Pancreas (tissue), 10 donors: ENCODE measurements around the gene MCU. TPM values are rescaled to one million over a fixed set of nuclear protein-coding genes. Genes with fewer than 3 reads are reported as not detected.

ENCODE experiments used
- ATAC-seq, 4 donors: fragments of 200-7000 bp; cut with Tn5 transposase; one replicate each; pipeline versions ENCODE4 v1.8.0 to v1.9.1; 2020; ENCODE audit warnings: mild to moderate bottlenecking in 4 of 4, moderate library complexity in 4 of 4
- DNase-seq, 6 donors: peaks; one replicate each; pipeline ENCODE4 v3.0.0-alpha.2; 2020
- FAIRE-seq: peaks from 2 replicates; lab custom pipeline; 2012; peaks lifted over from hg19 to GRCh38; lab: Jason Lieb, UNC
- H3K27ac ChIP-seq, 4 donors: fragments of 200-600 bp; sonication (generic); 1 replicate in 3 of 4; 2 replicates in 1 of 4; pipeline versions ENCODE4 v1.5.0 to v1.8.0; 2020
- H3K27me3 ChIP-seq, 4 donors: fragments of 200-600 bp; one replicate each; pipeline ENCODE4 v1.8.0; 2021
- H3K36me3 ChIP-seq, 3 donors: fragments of 200-600 bp; sonication (generic) in 1 of 3; one replicate each; pipeline versions ENCODE4 v1.5.0 to v1.8.0; 2020 to 2021
- H3K4me1 ChIP-seq, 3 donors: fragments of 200-600 bp; one replicate each; pipeline ENCODE4 v1.8.0; 2021
- H3K4me3 ChIP-seq, 4 donors: fragments of 200-600 bp; sonication (generic) in 2 of 4; one replicate each; pipeline versions ENCODE4 v1.5.0 to v1.8.0; 2020 to 2021
- H3K9me3 ChIP-seq, 4 donors: fragments of 200-600 bp; one replicate each; pipeline ENCODE4 v1.8.0; 2021
- CTCF ChIP-seq, 4 donors: fragments of 200-600 bp; sonication (generic) in 3 of 4; IDR thresholded peaks; one replicate each; pipeline versions ENCODE4 v1.5.0 to v1.8.0; 2021; ENCODE audit warnings: antibody characterized with exemption in 4 of 4
- WGBS, 2 donors: extraction: QIAGEN DNeasy Blood & Tissue Kit; methylation state at CpG; one replicate each; pipeline ENCODE4 v1.1.7; 2013; 5-methylcytosine and 5-hydroxymethylcytosine counted together
- intact Hi-C, 3 donors: fragments of 100-400 bp; cut with DNase I; formaldehyde crosslinking; loops; one replicate each; pipeline versions ENCODE4 v1.11.1 to v1.14.2; 2022
- polyA plus RNA-seq, 2 donors: library from polyadenylated mRNA; stranded (reverse); fragments of 200-250 nt; gene quantifications; one replicate each; pipeline ENCODE4 v1.2.3, GENCODE V29; 2013
- total RNA-seq, 6 donors: library from RNA; stranded (reverse); fragmentation: NEBNext Ultra II Directional in 4 of 6; extraction: Animal tissue kit (Norgen Biotek cat#: 25700) in 4 of 6; gene quantifications; one replicate each; pipeline versions ENCODE4 v1.2.1 to v1.2.4, GENCODE V29; 2021 to 2023
- donor health status: healthy with polysubstance abuse.
- donor health status: DM: no; HTN: no; CAD: no; lungs with moderate emphysema.
- donor health status: DM: no; HTN: no; CAD: no.
- donor health status: control.
- donor health status: control.
- donor health status: Bipolar disorder and iron deficiency.
- donor health status: DM: yes; HTN: yes; CAD: no.
- donor health status: DM: no; HTN: no; CAD: no.
- donor health status: DM: no; HTN: no; CAD: no.
- donor health status: DM: yes; HTN: yes; CAD: no.

MCU gene
- total and polyA plus RNA-seq, 8 donors: 6.3 to 15.5 (median 9.2) TPM

- 95 to 98% methylated on average over 1 of the region's 1 CpG for WGBS, 2 donors
- no peak for DNase-seq
- H3K36me3 ChIP-seq: no peaks in the 10 kb centered on the region
- intact Hi-C loops: no loop called here
- ATAC-seq: no peak
- H3K27me3 ChIP-seq: no peaks in the 10 kb centered on the region
- H3K4me1 ChIP-seq: no peaks in the 10 kb centered on the region
- TF ChIP-seq CTCF (IDR thresholded peaks at IDR 0.05): no peak
- no peak overlapping the region for H3K27ac ChIP-seq
- H3K4me3 ChIP-seq: no peak overlapping the region
- no peak for FAIRE-seq
- H3K9me3 ChIP-seq: no peaks in the 10 kb centered on the region
Measured at GRCh38 chr10:72772031-72772430, 80.1 kb downstream of the MCU start.

GRCh38 chr10:72779874-72780273 is 87.9 kb downstream of the MCU start:
- no peaks in the 10 kb centered on the region for H3K36me3 ChIP-seq
- no peaks in the 10 kb centered on the region for H3K9me3 ChIP-seq
- FAIRE-seq: no peak
- intact Hi-C loops: no loop called here
- no peaks in the 10 kb centered on the region for H3K27me3 ChIP-seq
- DNase-seq: no peak
- ATAC-seq: no peak
- peaks cover 0 to 3% (median 0%) of the 10 kb centered on the region in 3 donors for H3K4me1 ChIP-seq
- H3K4me3 ChIP-seq: no peak overlapping the region
- TF ChIP-seq CTCF (IDR thresholded peaks at IDR 0.05): no peak
- WGBS, 2 donors: 97 to 98% methylated on average over 2 of the region's 2 CpGs
- H3K27ac ChIP-seq: no peak overlapping the region

- peaks cover 0 to 8% (median 0%) of the 10 kb centered on the region in 3 donors for H3K4me1 ChIP-seq
- ATAC-seq: no peak
- DNase-seq: no peak
- H3K4me3 ChIP-seq: no peak overlapping the region
- intact Hi-C loops: no loop called here
- no peak for FAIRE-seq
- no peaks in the 10 kb centered on the region for H3K36me3 ChIP-seq
- 82 to 84% methylated on average over 5 of the region's 5 CpGs for WGBS, 2 donors
- H3K9me3 ChIP-seq: no peaks in the 10 kb centered on the region
- no peak overlapping the region for H3K27ac ChIP-seq
- TF ChIP-seq CTCF (IDR thresholded peaks at IDR 0.05): no peak
- H3K27me3 ChIP-seq: no peaks in the 10 kb centered on the region
Measured at GRCh38 chr10:72782649-72783330, 90.8 kb downstream of the MCU start.

- Histone ChIP-seq H3K4me1 (peaks cover 0 to 8% (median 0%) of the 10 kb centered on the region in 3 donors), H3K36me3 (no peaks in the 10 kb centered on the region), H3K27me3 (no peaks in the 10 kb centered on the region), H3K27ac (no peak overlapping the region), H3K4me3 (no peak overlapping the region), H3K9me3 (no peaks in the 10 kb centered on the region)
- DNase-seq (no peak), FAIRE-seq (no peak), ATAC-seq (no peak)
- TF ChIP-seq CTCF (IDR thresholded peaks at IDR 0.05): no peak
- 49 to 65% methylated on average over 1 of the region's 1 CpG for WGBS, 2 donors
- intact Hi-C loops: no loop called here
Measured at GRCh38 chr10:72783410-72783833, 91.5 kb downstream of the MCU start.
